Stimulated activated CD4-positive, alpha-beta T cell treated with anti-CD3 and anti-CD28 coated beads, Interleukin-1b, Interleukin-23, amount 100 ng/mL, for 1 hour (primary cell): ENCODE results near the gene OR5C1.
"Not testable (repeated sequence)": the region's sequence is repeated elsewhere in the genome, so short reads cannot be mapped to it uniquely, and the experiment has no call there.

ENCODE experiments used
- DNase-seq, 2 donors: peaks; one replicate each; pipeline ENCODE4 v3.0.0-alpha.2; 2020; ENCODE audit warnings: low read depth in 2 of 2

OR5C1 gene

DNA sequence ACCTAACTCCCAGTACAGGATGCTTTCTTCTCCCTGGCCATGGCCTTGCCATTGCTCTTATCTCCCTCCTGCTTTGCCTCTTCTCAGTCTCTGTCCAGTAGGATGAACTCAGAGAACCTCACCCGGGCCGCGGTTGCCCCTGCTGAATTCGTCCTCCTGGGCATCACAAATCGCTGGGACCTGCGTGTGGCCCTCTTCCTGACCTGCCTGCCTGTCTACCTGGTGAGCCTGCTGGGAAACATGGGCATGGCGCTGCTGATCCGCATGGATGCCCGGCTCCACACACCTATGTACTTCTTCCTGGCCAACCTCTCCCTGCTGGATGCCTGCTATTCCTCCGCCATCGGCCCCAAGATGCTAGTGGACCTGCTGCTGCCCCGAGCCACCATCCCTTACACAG lies at the start of gene OR5C1:
TSS of gene OR5C1 (plus strand) at position 103 of the 400 bp plus-strand sequence. CDS start at position 103, 0 bp downstream.
- no peak for DNase-seq

DNA sequence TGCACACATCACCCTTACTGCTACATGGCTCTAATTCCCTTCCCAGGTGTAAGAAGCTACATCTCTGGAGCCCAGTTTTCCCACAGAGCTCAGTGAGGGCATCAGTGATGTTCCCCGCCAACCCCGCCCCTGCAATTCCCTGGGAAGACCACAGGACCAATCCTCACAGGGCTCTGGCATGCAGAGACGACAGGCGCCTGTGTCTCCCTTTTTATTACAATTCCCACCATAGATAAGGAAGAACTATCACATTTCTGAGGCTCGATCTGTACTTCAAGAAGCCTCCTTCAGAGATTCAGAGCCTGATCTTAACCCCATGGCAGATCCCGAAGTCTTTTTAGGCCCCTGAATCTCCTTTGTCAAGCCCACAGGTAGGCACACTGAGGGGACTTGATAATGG lies 46.7 kb upstream of the OR5C1 start, which contains the start of gene OR1L6:
TSS of gene OR1L6 (plus strand) at position 301 of the 400 bp plus-strand sequence. CDS start 7,545 bp downstream, outside the sequence.
- DNase-seq = no peak

GRCh38 chr9:122754825-122755224 lies 33.9 kb upstream of the OR5C1 start:
- no peak for DNase-seq

DNA sequence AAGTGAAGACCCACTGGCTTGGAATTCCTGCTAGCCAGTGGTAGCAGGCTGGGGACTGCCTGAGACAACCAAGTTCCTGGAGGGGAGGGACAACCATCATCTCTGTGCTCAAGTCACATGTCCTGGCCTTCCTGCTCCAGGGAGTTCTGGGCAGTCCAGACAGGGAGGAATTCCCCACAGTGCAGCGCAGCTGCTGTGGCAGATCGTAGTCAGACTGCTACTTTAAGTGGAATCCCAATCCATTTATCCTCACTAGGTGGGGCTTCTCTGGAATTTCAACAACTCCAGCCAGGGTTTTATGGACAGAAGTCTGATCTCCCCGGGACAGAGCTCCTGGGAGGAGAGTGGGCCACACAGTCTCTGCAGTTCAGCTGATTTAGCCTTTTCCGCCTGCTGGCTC lies 20.9 kb upstream of the OR5C1 start:
- no peak for DNase-seq

- DNase-seq = no peak
Measured at GRCh38 chr9:122777052-122777451, 11.7 kb upstream of the OR5C1 start.

GRCh38 chr9:122777935-122778627 lies 10.7 kb upstream of the OR5C1 start:
- DNase-seq = no peak

DNA sequence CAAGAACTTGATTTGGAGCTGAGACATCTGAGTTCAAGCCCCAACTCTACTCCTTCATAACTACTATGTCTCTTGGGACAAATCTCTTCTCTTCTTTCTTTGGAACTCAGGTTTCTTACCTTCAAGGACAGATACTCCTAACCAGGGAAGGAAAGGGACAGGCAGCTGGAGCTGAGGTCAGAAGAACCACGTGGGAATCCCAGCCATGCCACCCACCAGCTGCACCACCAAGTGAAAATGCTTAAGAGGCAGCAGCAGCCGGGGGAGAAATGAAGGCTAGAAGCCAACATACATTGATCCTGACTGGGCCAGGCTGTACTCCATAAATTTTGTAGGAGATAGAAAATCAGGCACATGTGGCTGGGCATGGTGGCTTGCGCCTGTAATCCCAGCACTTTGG lies 9.6 kb upstream of the OR5C1 start:
- DNase-seq = no peak

- DNase-seq = no peak
Measured at GRCh38 chr9:122780026-122780425, 8.7 kb upstream of the OR5C1 start.

DNA sequence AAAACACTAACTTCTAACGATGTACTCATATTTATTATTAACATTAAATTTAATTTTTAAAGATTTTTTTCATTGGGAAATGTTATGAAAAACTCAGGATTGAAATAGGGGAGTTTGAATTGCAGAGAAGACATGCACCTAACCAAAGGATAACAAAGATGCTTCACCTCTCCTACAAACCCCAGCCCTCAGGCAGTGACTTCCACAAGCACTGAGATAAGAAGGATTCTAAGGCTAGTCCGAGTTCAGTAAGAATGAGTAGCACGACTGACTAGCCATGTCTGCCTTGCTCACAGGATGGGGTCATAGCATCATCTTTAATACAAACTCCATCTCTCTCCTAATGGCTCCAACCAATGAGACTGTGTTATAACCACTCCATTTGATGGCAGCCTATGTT lies 7.1 kb upstream of the OR5C1 start:
- DNase-seq = no peak

GRCh38 chr9:122785269-122785668 lies 3.5 kb upstream of the OR5C1 start:
- DNase-seq = no peak

DNA sequence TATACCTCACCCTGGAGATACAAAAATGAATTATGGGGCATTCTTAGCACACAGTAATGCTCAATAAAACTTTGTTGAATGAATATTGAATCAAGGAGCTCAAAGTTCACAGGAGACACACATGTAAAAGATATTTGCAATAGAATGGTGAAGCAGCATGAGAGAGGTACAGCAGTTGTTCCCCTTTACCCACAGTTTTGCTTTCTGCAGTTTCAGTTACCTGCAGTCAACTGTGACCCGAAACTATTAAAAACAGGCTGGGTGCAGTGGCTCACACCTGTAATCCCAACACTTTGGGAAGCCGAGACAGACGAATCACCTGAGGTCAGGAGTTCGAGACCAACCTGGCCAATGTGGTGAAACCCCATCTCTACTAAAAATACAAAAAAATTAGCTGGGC lies 2.4 kb upstream of the OR5C1 start:
- DNase-seq = no peak

- DNase-seq = no peak
Measured at GRCh38 chr9:122789256-122790046, 718 bp downstream of the OR5C1 start.

- DNase-seq = no peak
Measured at GRCh38 chr9:122791872-122792669, 3.3 kb downstream of the OR5C1 start.

- no peak for DNase-seq
Measured at GRCh38 chr9:122797316-122798063, 8.8 kb downstream of the OR5C1 start.

DNA sequence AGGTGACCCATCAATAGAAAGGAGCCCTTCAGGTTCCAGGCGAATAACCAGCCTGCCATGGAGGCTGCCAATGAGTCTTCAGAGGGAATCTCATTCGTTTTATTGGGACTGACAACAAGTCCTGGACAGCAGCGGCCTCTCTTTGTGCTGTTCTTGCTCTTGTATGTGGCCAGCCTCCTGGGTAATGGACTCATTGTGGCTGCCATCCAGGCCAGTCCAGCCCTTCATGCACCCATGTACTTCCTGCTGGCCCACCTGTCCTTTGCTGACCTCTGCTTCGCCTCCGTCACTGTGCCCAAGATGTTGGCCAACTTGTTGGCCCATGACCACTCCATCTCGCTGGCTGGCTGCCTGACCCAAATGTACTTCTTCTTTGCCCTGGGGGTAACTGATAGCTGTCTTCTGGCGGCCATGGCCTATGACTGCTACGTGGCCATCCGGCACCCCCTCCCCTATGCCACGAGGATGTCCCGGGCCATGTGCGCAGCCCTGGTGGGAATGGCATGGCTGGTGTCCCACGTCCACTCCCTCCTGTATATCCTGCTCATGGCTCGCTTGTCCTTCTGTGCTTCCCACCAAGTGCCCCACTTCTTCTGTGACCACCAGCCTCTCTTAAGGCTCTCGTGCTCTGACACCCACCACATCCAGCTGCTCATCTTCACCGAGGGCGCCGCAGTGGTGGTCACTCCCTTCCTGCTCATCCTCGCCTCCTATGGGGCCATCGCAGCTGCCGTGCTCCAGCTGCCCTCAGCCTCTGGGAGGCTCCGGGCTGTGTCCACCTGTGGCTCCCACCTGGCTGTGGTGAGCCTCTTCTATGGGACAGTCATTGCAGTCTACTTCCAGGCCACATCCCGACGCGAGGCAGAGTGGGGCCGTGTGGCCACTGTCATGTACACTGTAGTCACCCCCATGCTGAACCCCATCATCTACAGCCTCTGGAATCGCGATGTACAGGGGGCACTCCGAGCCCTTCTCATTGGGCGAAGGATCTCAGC lies 11.6 kb downstream of the OR5C1 start, which contains the start of gene OR1K1:
TSS of gene OR1K1 (plus strand) at position 58 of the 995 bp plus-strand sequence. CDS start at position 58, 0 bp downstream.
- DNase-seq = no peak

DNA sequence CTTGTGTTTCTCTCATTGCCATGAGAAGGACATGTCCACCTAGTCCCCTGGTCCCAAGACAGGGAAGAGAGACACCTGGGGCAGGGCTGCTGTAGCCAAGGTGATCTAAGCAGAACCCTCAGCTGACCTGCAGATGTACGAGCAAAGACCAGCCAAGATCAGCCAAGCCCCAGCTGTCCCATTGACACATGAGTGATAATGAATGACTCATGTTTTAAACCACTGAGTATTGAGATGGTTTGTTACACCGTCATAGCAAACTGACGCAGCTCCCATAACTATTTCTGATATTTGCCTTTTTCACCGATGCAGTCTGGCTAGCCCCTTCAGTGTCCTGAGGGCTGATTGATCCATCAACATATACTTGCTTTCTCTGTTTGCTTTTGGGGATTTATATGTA lies 17.9 kb downstream of the OR5C1 start:
- DNase-seq = no peak

- no peak for DNase-seq
Measured at GRCh38 chr9:122807271-122807900, 18.7 kb downstream of the OR5C1 start.

DNA sequence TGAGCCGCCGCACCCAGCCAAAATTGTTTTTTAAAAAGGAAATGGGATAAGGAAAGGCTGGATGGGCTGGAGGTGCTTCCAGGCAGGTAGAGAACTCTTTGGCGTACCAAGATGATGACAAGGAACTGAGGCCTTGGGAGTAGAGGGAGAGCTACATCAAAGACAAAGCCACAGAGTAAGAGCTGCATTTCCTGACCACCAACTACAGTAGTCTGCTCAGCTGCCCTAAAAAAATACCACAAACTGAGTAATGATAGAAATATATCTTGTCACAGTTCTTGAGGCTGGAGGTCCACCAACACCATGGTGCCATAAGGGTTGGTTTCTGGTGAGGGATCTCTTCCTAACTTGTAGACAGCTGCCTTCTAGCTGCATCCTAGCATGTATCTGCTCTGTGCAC lies 19.4 kb downstream of the OR5C1 start:
- DNase-seq = no peak

DNA sequence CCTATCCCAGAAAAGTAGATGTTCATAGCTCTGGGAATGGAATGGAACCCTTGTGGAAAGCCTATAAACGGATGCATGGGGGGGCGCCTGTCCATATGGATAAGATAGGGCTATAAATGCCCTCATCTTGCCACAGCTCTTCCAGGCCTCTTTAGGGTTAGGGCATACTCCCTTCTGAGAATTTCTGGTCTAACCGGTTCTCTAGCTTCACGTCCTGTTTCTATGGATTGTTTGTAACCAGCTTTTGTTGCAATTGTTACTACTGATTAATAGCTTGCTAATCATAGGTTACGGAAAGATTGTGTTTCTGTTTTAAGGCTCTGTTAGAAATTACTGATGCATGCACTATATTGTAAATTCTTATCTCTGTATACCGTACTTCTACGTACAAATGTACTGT lies 20.5 kb downstream of the OR5C1 start:
- DNase-seq = not testable (repeated sequence)
